B cell (primary cell): Measurements from ENCODE around the gene SMNDC1.

Source experiments
- CTCF ChIP-seq: fragments of 200-600 bp; IDR thresholded peaks from one replicate; pipeline ENCODE4 v1.8.0; 2022; ENCODE audit warnings: antibody characterized with exemption, mild to moderate bottlenecking
- EZH2 ChIP-seq: IDR thresholded peaks from 2 replicates; pipeline ENCODE4 v1.6.1; 2012; ENCODE audit warnings: borderline replicate concordance, low read depth, mild to moderate bottlenecking, moderate library complexity, low read length; ENCODE audit not compliant: insufficient read depth, poor library complexity, severe bottlenecking

GRCh38 chr10:110285501-110285900, 19.2 kb downstream of the SMNDC1 start:
- TF ChIP-seq CTCF: no peak
- no peak for TF ChIP-seq EZH2
